ACHN (cell line): Measurements from ENCODE around the gene SEC11A.
A peak's percentile ranks its signal among the peaks of the same experiment; 100 is the strongest.
"Not testable (repeated sequence)": the region's sequence is repeated elsewhere in the genome, so short reads cannot be mapped to it uniquely, and the experiment has no call there.

Source experiments
- DNase-seq: peaks from one replicate; pipeline ENCODE4 v3.0.0-alpha.2; 2015
- in situ Hi-C: cut with HindIII; loops from 2 replicates; pipeline ENCODE4 v1.10.0; 2017; ENCODE audit warnings: low sequenced_read_pairs, low pct_ligation_motif_present, low pct_unique_long_range_greater_than_20kb

The SEC11A gene

DNA sequence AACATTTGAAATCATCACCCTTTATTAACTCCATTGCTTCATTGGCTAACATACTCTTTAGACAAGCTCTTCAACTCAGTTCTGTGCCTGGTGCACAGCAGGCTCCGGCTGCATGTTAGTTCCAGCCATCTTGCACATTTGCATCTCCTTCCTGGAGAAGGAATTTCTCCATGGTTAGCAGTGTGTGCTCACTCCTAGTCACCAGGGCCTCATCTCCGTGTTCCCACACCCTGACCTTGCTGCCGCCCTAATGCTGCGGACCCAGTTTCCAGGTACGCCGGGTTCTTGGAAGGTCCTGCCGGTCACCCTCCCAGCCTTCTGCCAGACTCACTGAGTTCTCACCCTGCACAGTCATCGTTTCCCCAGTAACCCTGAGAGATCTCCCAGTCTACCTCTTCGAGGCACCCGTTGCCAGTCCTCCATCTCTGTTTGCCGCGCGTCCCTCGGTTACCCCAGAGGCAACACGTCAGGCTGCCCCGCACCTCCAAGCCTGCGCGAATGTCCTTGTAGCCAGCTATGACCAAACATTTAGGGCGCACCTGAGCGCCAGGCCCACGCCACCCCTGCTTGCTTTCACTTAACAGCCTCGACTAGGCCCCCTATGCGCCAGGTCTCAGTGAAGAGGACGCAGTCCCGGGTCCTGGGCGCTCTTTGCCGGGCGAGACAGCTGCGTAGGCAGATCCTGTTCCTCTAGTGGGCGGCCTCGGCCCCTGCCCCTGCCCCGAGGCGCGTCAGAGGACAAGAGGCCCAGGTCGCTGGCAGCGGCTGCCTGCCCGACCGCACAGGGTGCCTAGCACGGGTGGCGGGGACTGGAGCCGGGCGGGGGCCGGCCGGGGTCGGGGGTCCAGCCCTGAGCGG is 31.7 kb upstream of the SEC11A start:
- peak; percentile 71 for DNase-seq

DNA sequence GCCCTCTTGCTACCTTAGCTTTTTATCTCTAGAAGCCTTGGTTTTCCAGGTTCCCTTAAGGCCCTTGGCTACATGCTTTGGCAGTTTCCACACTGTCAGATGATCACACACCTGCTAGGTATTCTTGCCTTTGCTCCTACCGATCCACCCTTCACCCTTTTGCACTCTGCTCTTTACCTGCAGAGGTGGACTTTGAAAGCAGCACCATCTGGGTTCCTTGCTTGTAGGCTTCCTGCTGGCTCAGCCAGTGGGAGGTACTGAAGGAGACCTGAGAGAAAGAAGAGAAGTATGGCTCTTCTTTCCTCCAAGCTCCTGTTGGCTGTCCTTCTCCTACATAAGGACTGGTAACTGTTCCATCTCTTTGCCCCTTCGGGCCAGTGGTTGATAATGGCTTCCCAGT is 25.2 kb upstream of the SEC11A start:
- DNase-seq, result no peak
- in situ Hi-C loops, result no loop called here

More for the DNA sequence above, 31.7 kb upstream of the SEC11A start:
- in situ Hi-C loops, result no loop called here

DNA sequence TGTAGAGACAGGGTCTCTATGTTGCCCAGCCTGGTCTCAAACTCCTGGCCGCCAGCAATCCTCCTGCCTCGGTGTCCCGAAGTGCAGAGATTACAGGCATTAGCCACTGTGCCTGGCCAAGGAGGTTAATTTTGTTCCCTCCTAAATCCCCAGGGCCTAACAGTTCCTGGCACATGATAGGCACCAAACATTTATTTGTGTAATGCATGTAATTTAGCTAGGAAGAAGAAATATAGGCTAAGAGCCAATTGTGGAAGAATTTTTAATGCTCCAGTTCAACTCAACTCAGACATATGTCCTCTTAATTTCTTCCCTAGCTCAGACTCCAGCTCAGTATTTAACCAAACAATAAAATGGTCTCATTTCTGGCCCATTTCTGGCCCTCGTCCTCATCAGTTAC is 24.8 kb upstream of the SEC11A start:
- in situ Hi-C loops, result no loop called here
- no peak for DNase-seq

DNA sequence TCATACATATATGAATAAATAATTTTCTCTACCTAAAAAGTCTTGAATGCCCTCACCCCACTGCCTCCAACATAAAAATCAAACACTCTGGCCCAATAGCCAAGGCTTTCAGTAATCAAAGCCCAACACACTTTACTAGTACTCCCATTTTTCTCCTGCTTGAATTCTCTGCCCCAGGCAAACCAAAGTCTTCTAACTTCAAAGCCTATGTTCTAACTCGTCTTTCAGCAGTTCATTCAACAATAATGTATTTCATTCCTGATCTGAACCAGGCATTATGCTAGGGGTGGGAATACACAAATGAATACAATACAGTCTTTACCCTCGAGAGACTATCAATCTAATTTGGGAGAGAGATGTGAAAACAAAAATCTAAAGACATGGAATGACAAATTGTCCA is 21.1 kb upstream of the SEC11A start:
- DNase-seq, result no peak
- in situ Hi-C loops, result no loop called here

DNA sequence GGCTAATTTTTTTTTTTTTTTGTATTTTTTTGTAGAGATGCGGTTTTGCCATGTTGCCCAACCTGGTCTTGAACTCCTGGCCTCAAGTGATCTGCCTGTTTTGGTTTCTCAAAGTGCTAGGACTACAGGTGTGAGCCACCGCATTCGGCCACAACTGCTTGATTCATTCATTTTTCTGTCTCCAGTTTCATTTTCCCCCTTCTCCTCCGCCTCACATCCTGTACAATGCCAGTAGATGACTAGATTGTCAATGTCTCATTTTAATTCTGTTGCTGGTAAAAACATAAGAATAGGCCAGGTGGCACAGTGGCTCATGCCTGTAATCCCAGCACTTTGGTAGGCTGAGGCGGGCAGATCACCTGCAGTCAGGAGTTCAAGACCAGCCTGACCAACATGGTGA is 20.4 kb upstream of the SEC11A start:
- in situ Hi-C loops, result no loop called here
- DNase-seq, result no peak

DNA sequence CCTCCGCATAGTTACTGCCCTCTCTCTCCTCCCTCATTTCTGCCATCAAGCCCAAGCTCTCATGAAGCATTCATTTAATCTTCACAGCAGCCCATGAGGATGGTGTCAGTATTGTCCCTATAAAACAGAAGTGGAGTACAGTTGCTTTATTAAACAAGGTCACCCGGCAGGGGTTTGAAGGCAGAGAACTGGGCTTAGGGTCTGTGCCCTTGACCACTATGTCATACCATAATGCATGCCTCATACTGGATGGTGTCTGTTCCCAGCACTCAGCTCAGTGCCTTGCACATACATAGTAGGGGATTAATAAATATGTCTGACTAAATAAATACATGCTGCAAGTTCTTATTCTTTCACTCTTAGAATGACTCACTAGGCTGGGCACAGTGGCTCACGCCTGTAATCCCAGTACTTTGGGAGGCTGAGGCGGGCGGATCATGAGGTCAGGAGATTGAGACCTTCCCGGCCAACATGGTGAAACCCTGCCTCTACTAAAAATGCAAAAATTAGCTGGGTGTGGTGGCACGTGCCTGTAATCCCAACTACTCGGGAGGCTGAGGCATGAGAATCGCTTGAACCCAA is 19.6 kb upstream of the SEC11A start:
- not testable (repeated sequence) for DNase-seq

DNA sequence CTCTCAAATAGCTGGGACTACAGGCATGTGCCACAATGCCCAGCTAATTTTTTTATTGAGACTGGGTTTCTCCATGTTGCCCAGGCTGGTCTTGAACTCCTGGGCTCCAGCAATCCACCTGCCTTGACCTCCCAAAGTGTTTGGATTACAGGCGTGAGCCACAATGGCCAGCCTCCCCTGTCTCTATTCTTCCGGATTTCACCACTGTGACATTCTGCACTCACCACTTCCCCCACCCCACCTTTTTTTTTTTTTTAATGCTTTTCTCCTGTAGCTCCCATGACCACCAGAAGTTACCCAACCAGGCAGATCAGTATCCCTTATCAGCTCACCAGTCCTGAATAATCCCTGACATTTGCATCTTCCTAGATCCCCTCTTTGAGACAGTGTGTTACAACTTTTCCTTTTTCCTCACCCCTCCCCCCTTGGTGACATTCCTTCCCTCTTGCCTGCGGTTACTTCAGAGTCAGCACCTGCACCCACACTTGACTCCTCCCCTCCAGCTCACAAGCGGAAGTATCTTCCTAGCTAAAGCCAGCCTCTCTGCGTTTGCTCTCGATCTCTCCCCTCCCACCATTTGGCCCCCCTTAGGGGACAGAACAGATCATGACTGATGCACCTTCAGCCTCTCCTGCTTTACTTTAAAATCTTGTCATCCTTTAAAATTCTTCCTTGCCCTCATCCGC is 19.0 kb upstream of the SEC11A start:
- DNase-seq, result peak; percentile 90
- in situ Hi-C loops, result no loop called here

More for the DNA sequence above, 19.6 kb upstream of the SEC11A start:
- in situ Hi-C loops, result not testable (repeated sequence)

DNA sequence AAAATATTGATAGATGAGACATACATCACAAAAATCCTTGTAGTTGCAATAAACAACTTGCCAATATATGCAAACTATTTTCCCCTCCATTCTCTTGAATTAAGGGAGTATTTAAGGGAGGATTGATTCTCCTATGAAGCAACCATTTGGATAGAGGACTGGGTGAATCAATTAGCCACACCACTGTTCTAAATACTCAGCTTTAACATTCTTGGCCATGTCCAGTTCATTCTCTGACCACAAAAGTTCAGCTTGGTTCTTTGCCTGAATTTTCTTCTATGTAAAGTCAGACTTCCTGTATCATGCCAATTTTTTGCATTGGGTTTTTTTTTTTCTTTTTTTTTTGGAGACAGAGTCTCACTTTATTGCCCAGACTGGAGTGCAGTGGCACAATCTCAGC is 15.8 kb upstream of the SEC11A start:
- no peak for DNase-seq
- in situ Hi-C loops, result no loop called here

DNA sequence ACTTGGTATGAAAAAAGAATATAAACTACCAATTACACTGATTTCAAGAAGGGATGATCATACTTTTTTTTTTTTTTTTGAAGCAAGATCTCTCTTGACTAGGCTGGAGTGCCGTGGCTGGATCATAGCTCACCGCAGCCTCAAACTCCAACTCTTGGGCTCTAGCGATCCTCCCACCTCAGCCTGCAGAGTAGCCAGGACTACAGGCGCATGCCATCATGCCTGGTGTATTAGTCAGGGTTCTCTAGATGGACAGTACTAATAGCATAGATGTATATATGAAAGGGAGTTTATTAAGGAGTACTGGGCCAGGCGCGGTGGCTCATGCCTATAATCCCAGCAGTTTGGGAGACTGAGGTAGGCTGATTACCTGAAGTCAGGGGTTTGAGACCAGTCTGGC is 11.5 kb upstream of the SEC11A start:
- in situ Hi-C loops, result no loop called here
- no peak for DNase-seq

DNA sequence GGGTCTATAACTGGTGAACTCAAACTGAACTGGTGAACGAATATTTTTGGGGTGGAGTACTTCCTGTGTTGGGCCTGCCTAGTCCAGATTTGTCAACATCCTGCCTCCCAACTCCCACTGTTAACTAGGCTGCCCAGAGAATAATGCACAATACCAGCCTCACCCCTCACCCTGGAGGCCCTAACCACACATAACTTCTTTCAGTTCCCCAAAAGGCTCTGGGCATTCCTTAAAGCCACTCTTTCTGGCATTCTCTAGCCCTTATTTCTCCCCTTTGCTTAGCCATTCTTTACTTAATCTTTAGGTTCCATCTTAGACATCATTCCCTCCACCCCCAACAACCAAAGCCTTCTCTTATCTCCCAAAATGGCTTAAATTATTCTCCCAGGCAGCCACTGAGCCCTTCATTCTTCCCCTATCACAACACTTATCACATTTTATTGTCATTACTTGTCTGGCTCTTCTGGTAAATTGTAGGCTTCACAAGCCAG is 9.1 kb upstream of the SEC11A start:
- no peak for DNase-seq
- in situ Hi-C loops, result no loop called here

DNA sequence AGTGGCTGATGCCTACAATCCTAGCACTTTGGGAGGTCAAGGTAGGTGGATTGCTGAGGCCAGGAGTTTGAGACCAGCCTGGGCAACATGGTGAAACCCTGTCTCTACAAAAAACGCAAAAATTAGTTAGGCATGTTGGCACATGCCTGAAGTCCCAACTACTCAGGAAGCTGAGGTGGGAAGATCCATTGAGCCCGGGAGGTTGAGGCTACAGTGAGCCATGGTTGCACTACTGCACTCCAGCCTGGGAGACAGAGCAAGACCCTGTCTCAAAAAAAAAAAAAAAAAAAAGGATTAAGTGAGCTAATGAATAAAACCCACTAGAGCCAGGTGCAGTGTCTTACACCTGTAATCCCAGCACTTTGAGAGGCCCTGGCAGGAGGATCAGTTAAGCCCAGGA is 6.7 kb upstream of the SEC11A start:
- in situ Hi-C loops, result no loop called here
- DNase-seq, result no peak

DNA sequence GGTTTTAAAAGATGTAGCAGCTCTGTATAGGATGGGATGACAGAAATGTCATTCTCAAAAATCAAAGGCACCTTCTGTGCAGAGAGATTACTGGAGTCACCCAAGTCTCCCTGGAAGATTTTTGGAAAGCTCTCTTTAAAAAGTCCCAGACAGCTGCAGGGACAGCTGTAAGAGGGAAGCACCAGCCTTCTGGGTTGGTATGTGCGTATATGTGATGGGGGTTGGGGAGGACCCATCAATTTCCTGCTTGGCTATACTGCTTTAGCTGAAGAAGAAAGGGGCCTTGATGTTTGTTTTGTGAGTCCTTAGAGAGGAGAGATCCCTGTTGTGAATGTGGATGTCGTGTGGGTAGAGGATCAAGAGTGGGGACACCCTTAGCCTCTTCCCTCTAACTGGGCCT is 5.4 kb upstream of the SEC11A start:
- in situ Hi-C loops, result no loop called here
- DNase-seq, result no peak

DNA sequence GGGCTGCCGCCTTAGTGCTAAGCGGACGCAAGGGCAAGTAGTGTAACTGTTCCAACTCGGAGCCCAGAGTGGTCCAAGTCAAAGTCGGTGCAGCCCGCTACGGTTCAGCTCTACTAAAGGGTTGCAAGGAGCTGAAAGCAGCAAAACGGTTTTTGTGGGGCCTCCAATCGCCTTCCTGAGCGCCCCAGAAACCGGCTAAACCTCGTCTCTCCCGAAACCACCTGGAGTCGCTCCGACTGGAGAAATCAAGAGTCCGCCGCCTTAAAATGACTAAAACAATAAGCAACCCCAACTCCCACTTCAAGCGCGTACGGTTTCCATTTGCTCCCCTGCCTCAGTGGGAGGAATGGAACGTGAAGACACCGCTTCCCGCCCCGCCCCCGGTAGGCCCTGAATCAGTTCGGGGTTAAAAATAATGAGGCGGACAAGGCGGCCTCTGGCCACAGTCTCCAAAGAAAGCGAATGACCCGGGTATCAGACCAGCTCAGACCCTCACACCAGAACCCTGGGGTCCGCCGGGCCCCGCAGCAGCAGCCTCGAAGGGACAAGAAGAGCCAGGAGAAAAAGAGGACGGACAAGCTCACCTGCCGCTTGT is 401 bp downstream of the SEC11A start:
- DNase-seq, result peak; percentile 30
- in situ Hi-C loops, result no loop called here

DNA sequence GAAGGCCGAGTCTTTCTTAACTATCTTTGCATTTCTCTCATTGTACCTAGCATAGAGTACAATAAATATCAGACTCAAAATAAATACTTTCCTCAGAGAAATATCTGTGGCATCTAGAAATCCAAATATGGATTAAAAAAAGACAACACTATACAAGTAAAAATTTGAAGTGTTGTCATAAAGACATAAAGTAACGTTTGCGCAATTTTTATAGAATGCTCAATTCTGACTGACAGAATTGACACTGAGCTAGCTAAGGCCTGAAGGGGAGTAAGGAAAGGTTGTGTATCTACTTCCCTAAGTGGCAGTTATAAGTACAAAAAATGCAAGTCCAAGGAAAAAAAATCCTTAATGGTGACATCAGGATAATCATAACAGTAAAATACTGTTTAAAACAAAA is 1.1 kb downstream of the SEC11A start:
- no peak for DNase-seq
- in situ Hi-C loops, result no loop called here

DNA sequence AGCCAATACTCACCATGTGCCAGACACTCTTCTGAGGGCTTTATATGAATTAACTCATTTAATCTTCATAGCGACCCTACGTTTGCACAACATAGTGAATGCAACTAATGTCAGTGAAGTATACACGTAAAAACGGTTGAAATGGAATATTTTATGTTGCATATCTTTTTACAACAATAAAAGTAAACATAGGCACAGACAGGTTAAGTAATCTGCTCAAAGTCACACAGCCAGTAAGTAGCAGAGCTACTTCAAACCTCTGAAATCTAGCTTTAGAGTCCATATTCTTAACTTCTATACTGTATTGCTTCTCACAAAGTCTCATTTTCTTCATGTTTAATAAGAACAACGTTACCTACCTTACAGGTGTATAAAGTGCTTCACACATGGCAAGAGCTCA is 1.6 kb downstream of the SEC11A start:
- DNase-seq, result no peak
- in situ Hi-C loops, result no loop called here

DNA sequence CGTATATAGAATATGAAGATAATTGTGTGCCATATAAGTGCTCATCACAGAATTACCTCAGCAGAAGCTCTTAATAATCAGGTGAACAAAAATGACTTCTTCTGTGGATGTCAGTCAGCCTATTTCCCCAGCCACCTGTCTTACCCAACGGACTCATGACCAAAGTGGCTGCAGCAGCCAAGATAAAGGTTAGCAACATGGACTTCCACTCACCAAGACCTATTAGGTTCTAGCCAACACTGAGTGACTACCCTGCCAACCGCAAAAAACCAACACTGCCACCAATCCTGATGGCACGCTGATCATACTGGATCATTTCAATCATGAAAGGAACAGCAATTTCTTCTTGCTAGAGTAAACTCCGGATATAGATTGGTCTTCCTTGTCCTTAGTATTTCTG is 12.1 kb downstream of the SEC11A start:
- in situ Hi-C loops, result no loop called here

DNA sequence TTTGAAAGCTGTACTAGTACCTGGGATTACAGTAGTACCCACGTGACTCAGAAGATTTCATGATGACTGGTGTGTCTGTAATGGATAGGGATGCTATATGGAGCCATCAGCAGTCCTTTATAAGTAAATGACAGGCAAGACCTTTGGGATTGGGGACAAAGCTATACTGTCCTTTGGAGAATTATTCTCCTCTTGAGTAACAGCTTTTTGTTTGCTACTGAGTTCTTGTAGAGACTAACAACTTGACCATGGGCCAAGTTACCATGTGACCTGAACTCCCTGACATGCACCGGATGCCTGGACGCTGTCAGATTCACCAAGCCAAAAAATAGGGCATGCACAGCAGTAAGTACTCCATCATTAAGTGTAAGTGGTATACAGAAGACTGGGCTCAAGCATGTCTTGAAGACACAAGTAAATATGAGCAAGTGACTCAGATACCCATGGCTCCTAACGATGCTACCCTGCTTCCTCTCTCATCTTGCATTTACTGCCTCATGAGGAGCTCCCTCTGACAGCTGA is 12.9 kb downstream of the SEC11A start:
- in situ Hi-C loops, result no loop called here

More for the DNA sequence above, 12.1 kb downstream of the SEC11A start:
- no peak for DNase-seq

DNA sequence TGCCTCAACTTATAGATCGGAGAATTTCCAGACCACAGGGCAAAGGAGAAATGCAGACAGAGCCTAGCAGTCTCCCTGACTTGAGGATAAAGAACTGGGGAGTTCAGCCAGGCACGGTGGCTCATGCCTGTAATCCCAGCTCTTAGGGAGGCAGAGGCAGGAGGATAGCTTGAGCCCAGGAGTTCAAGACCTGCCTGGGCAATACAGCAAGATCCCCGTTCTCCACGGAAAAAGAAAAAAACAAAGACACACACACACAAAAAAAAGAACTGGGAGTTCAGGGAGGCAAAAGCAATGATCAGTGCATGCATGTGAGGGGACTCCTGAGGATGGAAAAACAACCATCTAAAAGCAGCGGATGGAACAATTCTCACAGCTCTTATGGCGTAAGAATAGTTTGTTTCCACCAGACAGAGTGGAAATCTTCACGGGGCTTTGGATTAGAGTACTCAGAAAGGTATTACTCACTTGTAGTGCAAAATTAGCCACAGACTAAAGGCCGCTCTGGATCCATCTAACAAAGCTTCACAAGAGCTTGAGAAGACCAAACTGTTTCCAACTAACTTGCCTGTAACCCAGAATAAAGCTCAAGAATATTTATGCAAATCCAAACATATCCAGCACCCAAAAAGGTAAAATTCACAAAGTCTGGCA is 16.3 kb downstream of the SEC11A start:
- DNase-seq, result no peak
- in situ Hi-C loops, result no loop called here

More for the DNA sequence above, 12.9 kb downstream of the SEC11A start:
- DNase-seq, result no peak
